HTERT RPE-1 (cell line): ENCODE results near the gene ATP8A2.

ENCODE experiments used
- in situ Hi-C: fragments of 300-500 bp; cut with MboI; formaldehyde crosslinking; loops from 4 replicates; pipeline ENCODE4 v1.14.3; 2020; ENCODE audit warnings: low sequenced_read_pairs

The ATP8A2 gene

GRCh38 chr13:25843692-25844091 lies 471.9 kb downstream of the ATP8A2 start:
- in situ Hi-C loops = no loop called here

GRCh38 chr13:25844559-25845434 lies 473.0 kb downstream of the ATP8A2 start:
- in situ Hi-C loops = no loop called here

GRCh38 chr13:25846222-25846984 lies 474.6 kb downstream of the ATP8A2 start:
- in situ Hi-C loops = no loop called here

- in situ Hi-C loops = no loop called here
These were observed 475.4 kb downstream of the ATP8A2 start for GRCh38 chr13:25847145-25847544.

GRCh38 chr13:25847635-25848626 lies 476.2 kb downstream of the ATP8A2 start:
- in situ Hi-C loops = no loop called here

- in situ Hi-C loops = no loop called here
These were observed 477.3 kb downstream of the ATP8A2 start for GRCh38 chr13:25848812-25849745.

GRCh38 chr13:25857830-25858229 lies 486.1 kb downstream of the ATP8A2 start:
- in situ Hi-C loops = no loop called here

GRCh38 chr13:25859528-25859927 lies 487.8 kb downstream of the ATP8A2 start:
- in situ Hi-C loops = no loop called here

- in situ Hi-C loops = no loop called here
These were observed 488.5 kb downstream of the ATP8A2 start for GRCh38 chr13:25860265-25860664.

- in situ Hi-C loops = no loop called here
These were observed 489.1 kb downstream of the ATP8A2 start for GRCh38 chr13:25860862-25861261.

GRCh38 chr13:25862156-25862555 lies 490.4 kb downstream of the ATP8A2 start:
- in situ Hi-C loops = no loop called here

- in situ Hi-C loops = no loop called here
These were observed 492.3 kb downstream of the ATP8A2 start for GRCh38 chr13:25864116-25864515.

GRCh38 chr13:25864936-25865335 lies 493.2 kb downstream of the ATP8A2 start:
- in situ Hi-C loops = no loop called here

- in situ Hi-C loops = no loop called here
These were observed 493.6 kb downstream of the ATP8A2 start for GRCh38 chr13:25865391-25865790.

- in situ Hi-C loops = no loop called here
These were observed 495.3 kb downstream of the ATP8A2 start for GRCh38 chr13:25867038-25867437.

GRCh38 chr13:25868490-25868889 lies 496.7 kb downstream of the ATP8A2 start:
- in situ Hi-C loops = no loop called here

- in situ Hi-C loops = no loop called here
These were observed 498.2 kb downstream of the ATP8A2 start for GRCh38 chr13:25869941-25870340.

- in situ Hi-C loops = no loop called here
These were observed 499.8 kb downstream of the ATP8A2 start for GRCh38 chr13:25871389-25872125.
